Activated CD8-positive, alpha-beta T cell treated with anti-CD3 and anti-CD28 coated beads for 36 hours (primary cell): ENCODE measurements around the gene GRIP1. TPM values are rescaled to one million over a fixed set of nuclear protein-coding genes. Genes with fewer than 3 reads are reported as not detected.

Source experiments
- ATAC-seq: fragments of 200-7000 bp; cut with Tn5 transposase; one replicate; pipeline ENCODE4 v1.10.0; 2021; ENCODE audit warnings: mild to moderate bottlenecking, moderate library complexity
- CTCF ChIA-PET: fragments of 350-600 bp; sonication (Branson Sonifier 250); formaldehyde crosslinking; loops from one replicate; lab custom pipeline; 2021; ENCODE audit warnings: antibody characterized with exemption; lab: Charles Lee
- POLR2A ChIA-PET: fragments of 350-600 bp; sonication (Branson Sonifier 250); formaldehyde crosslinking; loops from one replicate; lab custom pipeline; 2021; ENCODE audit warnings: antibody characterized with exemption; lab: Charles Lee
- DNase-seq: peaks from one replicate; pipeline ENCODE4 v3.0.0-alpha.2; 2020
- H3K27ac Mint-ChIP-seq: one replicate; pipeline ENCODE4 v1.8.0; 2021; ENCODE audit warnings: mild to moderate bottlenecking, mixed read lengths
- H3K27me3 Mint-ChIP-seq: one replicate; pipeline ENCODE4 v1.8.0; 2021; ENCODE audit warnings: mixed read lengths
- H3K36me3 Mint-ChIP-seq: one replicate; pipeline ENCODE4 v1.8.0; 2021; ENCODE audit warnings: low read depth, mixed read lengths
- H3K4me1 Mint-ChIP-seq: one replicate; pipeline ENCODE4 v1.8.0; 2021; ENCODE audit warnings: low read depth, mixed read lengths
- H3K4me3 Mint-ChIP-seq: one replicate; pipeline ENCODE4 v1.8.0; 2021; ENCODE audit warnings: mild to moderate bottlenecking, moderate library complexity, mixed read lengths
- H3K9me3 Mint-ChIP-seq: one replicate; pipeline ENCODE4 v1.8.0; 2021; ENCODE audit warnings: mixed read lengths
- intact Hi-C: fragments of 100-400 bp; cut with micrococcal nuclease; formaldehyde crosslinking; loops from one replicate; pipeline ENCODE4 v1.10.0; 2022
- total RNA-seq, 2 experiments: library from RNA; stranded (reverse); gene quantifications; one replicate each; pipeline ENCODE4 v1.2.3, GENCODE V29; 2021
- TF ChIP-seq, protein P1 (sequence below): fragments of 200-600 bp; IDR thresholded peaks from one replicate; pipeline ENCODE4 v1.8.0; 2022; ENCODE audit warnings: antibody characterized with exemption, mild to moderate bottlenecking

GRIP1 gene
- total RNA-seq, 2 experiments from 2014 or later = 0.51 to 0.61 TPM

DNA sequence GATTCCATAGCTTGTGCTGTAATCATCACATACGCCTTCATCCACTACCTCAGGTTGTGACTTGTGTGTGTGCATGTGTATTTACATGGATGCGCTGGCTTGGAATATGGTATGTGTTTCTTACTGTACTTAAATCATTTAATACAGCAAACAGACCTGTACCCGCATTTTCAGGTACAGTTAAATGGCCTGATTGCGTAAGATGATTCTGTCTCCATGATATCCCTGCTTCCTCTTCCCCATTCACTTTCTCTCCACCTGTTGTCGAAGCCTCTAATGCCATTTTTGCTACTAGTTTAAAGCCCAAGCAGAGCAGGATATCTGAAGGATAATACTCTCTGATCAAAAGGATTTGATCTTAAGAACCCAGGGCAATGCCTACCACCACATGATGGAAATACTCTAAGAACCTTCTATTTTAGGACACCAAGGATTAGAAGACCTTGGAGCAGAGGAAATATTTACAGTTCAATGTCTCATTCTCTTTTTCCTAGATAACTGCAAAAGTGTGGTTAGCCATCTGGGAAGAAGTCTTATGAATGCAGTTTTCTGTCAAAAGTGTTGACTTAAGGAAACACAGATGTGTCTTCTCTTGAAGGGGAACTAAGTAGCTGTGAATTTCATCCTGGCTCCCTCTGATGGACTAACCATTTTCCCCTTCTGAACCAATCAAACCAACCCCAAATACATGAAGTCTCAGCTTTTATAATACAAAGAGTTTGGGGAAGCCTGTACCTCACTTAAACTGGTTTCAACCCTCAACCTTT, 297.9 kb downstream of the GRIP1 start:
- Mint-ChIP-seq H3K9me3 (no peaks in the 10 kb centered on the region), H3K4me1 (no peaks in the 10 kb centered on the region), H3K27me3 (no peaks in the 10 kb centered on the region), H3K27ac (no peak overlapping the region), H3K4me3 (no peak overlapping the region), H3K36me3 (no peaks in the 10 kb centered on the region)
- ChIA-PET CTCF (no interaction called here), POLR2A (no interaction called here)
- ATAC-seq (no peak), DNase-seq (no peak)
- TF ChIP-seq, protein P1, sequence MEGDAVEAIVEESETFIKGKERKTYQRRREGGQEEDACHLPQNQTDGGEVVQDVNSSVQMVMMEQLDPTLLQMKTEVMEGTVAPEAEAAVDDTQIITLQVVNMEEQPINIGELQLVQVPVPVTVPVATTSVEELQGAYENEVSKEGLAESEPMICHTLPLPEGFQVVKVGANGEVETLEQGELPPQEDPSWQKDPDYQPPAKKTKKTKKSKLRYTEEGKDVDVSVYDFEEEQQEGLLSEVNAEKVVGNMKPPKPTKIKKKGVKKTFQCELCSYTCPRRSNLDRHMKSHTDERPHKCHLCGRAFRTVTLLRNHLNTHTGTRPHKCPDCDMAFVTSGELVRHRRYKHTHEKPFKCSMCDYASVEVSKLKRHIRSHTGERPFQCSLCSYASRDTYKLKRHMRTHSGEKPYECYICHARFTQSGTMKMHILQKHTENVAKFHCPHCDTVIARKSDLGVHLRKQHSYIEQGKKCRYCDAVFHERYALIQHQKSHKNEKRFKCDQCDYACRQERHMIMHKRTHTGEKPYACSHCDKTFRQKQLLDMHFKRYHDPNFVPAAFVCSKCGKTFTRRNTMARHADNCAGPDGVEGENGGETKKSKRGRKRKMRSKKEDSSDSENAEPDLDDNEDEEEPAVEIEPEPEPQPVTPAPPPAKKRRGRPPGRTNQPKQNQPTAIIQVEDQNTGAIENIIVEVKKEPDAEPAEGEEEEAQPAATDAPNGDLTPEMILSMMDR = no peak
- intact Hi-C loops = no loop called here

DNA sequence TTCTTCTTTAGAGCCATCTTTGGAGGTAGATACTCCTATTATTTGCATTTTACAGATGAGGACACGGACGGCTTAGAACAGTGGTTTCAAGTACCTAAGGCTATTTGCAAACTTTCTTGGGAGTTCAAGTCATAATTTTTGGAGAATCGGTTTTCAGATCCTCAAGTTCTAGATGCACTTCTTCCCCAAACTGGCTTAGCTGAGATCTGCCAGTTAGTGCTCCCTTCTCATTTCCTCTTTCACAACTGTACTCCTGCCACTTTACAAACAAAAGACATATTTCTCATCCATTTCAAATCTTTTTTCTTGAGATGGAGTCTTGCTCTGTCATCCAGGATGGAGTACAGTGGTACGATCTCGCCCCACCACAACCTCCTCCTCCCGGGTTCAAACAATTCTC, 299.3 kb downstream of the GRIP1 start:
- DNase-seq = no peak
- TF ChIP-seq, protein P1 = no peak
- ChIA-PET POLR2A (no interaction called here), CTCF (no interaction called here)
- Mint-ChIP-seq H3K9me3 (no peaks in the 10 kb centered on the region), H3K36me3 (no peaks in the 10 kb centered on the region), H3K4me1 (no peaks in the 10 kb centered on the region), H3K4me3 (no peak overlapping the region), H3K27me3 (no peaks in the 10 kb centered on the region), H3K27ac (no peak overlapping the region)
- intact Hi-C loops = no loop called here
- ATAC-seq = no peak

DNA sequence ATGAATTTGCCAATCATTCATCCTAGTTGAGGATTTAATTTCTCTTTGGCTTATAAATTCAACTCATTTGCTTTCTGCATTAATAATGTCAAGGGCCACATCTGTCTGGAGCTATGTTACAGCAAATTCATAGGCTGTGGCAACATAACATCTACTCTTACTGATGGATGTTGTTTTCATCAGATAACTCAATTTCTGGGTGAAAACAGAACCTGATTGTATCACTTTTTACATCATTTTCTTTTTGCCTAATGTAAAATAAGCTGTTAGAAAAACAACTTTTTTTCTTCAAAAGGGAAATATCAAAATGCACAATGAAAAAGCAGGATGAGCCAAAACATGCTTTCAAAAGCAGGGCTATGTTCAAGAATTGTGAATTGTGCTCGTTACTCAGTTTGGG, 303.3 kb downstream of the GRIP1 start:
- Mint-ChIP-seq H3K4me3 (no peak overlapping the region), H3K9me3 (no peaks in the 10 kb centered on the region), H3K36me3 (no peaks in the 10 kb centered on the region), H3K27me3 (no peaks in the 10 kb centered on the region), H3K4me1 (no peaks in the 10 kb centered on the region), H3K27ac (no peak overlapping the region)
- CTCF ChIA-PET = interaction anchor here (2.2 kb wide), 1 partner anchor 33 kb away, joined by 5 read pairs; no protein-coding TSS in a partner anchor
- ATAC-seq (no peak), DNase-seq (no peak)
- intact Hi-C loops = no loop called here
- POLR2A ChIA-PET = interaction anchor here (0.9 kb wide), 1 partner anchor 21 kb away, joined by 3 read pairs; no protein-coding TSS in a partner anchor
- TF ChIP-seq, protein P1 = no peak

DNA sequence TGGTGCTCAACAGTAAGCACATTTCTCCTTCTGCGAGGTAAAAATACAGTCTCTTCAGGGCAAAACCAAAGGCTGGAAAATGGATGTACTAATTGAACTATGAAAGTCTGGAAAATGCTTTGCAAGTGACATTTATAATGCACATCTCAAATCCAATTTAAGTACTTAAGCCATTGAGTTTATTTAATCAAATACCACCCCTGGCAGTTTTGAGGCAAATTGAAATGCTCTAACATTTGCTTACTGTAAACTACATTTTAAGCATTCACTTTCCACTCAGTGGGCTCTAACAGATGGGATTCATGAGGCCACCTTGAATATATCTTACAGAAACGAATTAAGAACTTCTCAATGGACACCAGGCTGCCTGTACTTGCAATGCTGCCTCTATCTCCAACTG, 306.9 kb downstream of the GRIP1 start:
- Mint-ChIP-seq H3K36me3 (peaks cover 2% of the 10 kb centered on the region), H3K4me1 (no peaks in the 10 kb centered on the region), H3K27ac (no peak overlapping the region), H3K27me3 (no peaks in the 10 kb centered on the region), H3K4me3 (no peak overlapping the region), H3K9me3 (no peaks in the 10 kb centered on the region)
- ATAC-seq (no peak), DNase-seq (no peak)
- TF ChIP-seq, protein P1 = no peak
- POLR2A ChIA-PET = no interaction called here
- intact Hi-C loops = no loop called here
- CTCF ChIA-PET = interaction anchor here (1.0 kb wide), 1 partner anchor 102 kb away, joined by 3 read pairs; no protein-coding TSS in a partner anchor

DNA sequence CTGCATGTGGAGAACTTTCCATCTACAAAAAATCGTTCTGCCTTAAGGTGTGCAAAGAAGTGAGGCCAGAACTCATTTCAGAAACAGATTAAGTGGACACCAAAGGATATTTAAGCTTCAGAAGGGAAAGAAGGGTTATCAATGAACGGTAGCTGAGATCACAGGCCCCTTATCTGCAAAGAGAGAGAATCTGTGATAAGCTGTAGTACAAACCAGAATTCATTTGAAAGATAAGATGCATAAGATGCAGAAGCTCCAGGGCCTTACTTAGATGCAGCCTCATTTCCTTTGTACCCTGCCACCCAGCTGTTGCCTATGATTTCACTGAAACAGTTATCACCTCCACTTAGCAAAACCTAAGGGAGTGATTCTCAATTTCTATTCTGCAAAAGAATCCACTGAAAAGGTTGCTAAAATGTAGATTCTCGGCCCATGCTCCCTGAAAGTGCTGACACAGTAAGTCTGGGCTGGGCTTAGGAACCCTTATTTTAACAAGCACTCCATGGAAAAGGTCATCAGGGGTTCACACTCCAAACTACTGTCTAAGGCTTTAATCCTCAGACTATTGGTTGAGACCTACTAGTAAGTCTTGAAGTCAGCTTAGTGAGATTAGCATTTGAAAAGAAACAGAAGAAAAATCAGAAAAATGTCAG, 311.7 kb downstream of the GRIP1 start:
- Mint-ChIP-seq H3K4me3 (no peak overlapping the region), H3K4me1 (no peaks in the 10 kb centered on the region), H3K9me3 (no peaks in the 10 kb centered on the region), H3K27me3 (no peaks in the 10 kb centered on the region), H3K36me3 (peaks cover 5% of the 10 kb centered on the region), H3K27ac (no peak overlapping the region)
- ATAC-seq (no peak), DNase-seq (no peak)
- CTCF ChIA-PET = no interaction called here
- POLR2A ChIA-PET = no interaction called here
- TF ChIP-seq, protein P1 = no peak
- intact Hi-C loops = no loop called here
